HepG2 (cell line): ENCODE measurements around the gene HEATR1. TPM values are rescaled to one million over a fixed set of nuclear protein-coding genes. Genes with fewer than 3 reads are reported as not detected.

Experiments
- ATF7 ChIP-seq, 2 experiments: fragments of 450-650 bp in 1 of 2; sonication (generic) in 1 of 2; formaldehyde crosslinking in 1 of 2; IDR thresholded peaks; 2 replicates each; pipeline versions ENCODE4 v1.4.0 to v1.6.1; 2016 to 2020; ENCODE audit warnings: antibody characterized with exemption in 1 of 2, mild to moderate bottlenecking in 1 of 2, missing genetic modification reagents in 1 of 2
- CC2D1A ChIP-seq: sonication (generic); formaldehyde crosslinking; IDR thresholded peaks from 2 replicates; pipeline ENCODE4 v1.8.1; 2023; ENCODE audit warnings: mild to moderate bottlenecking, missing genetic modification reagents
- CCAR2 ChIP-seq: fragments of 200-400 bp; formaldehyde crosslinking; optimal IDR thresholded peaks from 2 replicates; pipeline ENCODE3; 2018; ENCODE audit warnings: low read depth, mild to moderate bottlenecking, low read length, moderate library complexity
- HDAC1 ChIP-seq: sonication (generic); formaldehyde crosslinking; IDR thresholded peaks from 2 replicates; pipeline ENCODE4 v1.5.1; 2020; ENCODE audit warnings: mild to moderate bottlenecking, missing genetic modification reagents
- HMG20B ChIP-seq: conservative IDR thresholded peaks from 2 replicates; pipeline ENCODE4 v1.6.1; 2016; ENCODE audit warnings: missing genetic modification reagents, missing compliant biosample characterization
- IRX3 ChIP-seq: sonication (generic); formaldehyde crosslinking; IDR thresholded peaks from 2 replicates; pipeline ENCODE4 v1.8.1; 2023; ENCODE audit warnings: mild to moderate bottlenecking, low read depth, missing genetic modification reagents, borderline replicate concordance
- KDM4B ChIP-seq: sonication (generic); formaldehyde crosslinking; IDR thresholded peaks from 2 replicates; pipeline ENCODE4 v1.4.0; 2020; ENCODE audit warnings: missing genetic modification reagents
- NFIC ChIP-seq: IDR thresholded peaks from 2 replicates; pipeline ENCODE4 v1.6.1; 2012; ENCODE audit warnings: mild to moderate bottlenecking, low read length, inconsistent platforms
- NFYB ChIP-seq: sonication (generic); formaldehyde crosslinking; IDR thresholded peaks from 2 replicates; pipeline ENCODE4 v1.4.0; 2020; ENCODE audit warnings: missing genetic modification reagents
- REXO4 ChIP-seq: sonication (generic); formaldehyde crosslinking; IDR thresholded peaks from 2 replicates; pipeline ENCODE4 v1.8.0; 2022; ENCODE audit warnings: missing genetic modification reagents, mild to moderate bottlenecking, borderline replicate concordance
- SMAD9 ChIP-seq: sonication (generic); formaldehyde crosslinking; IDR thresholded peaks from 2 replicates; pipeline ENCODE4 v1.5.1; 2020; ENCODE audit warnings: mild to moderate bottlenecking, missing genetic modification reagents
- SNAI1 ChIP-seq: sonication (generic); formaldehyde crosslinking; IDR thresholded peaks from 2 replicates; pipeline ENCODE4 v1.5.0; 2020; ENCODE audit warnings: mild to moderate bottlenecking, missing genetic modification reagents, borderline replicate concordance
- XRCC5 ChIP-seq: fragments of 200-400 bp; formaldehyde crosslinking; optimal IDR thresholded peaks from 2 replicates; pipeline ENCODE3; 2017; ENCODE audit warnings: mild to moderate bottlenecking, low read length
- ZNF552 ChIP-seq: sonication (generic); formaldehyde crosslinking; IDR thresholded peaks from 2 replicates; pipeline ENCODE4 v1.9.0; 2022; ENCODE audit warnings: missing genetic modification reagents, mild to moderate bottlenecking, borderline replicate concordance
- ZNF569 ChIP-seq: sonication (generic); formaldehyde crosslinking; IDR thresholded peaks from 2 replicates; pipeline ENCODE4 v1.5.0; 2020; ENCODE audit warnings: mild to moderate bottlenecking, missing genetic modification reagents, moderate library complexity, borderline replicate concordance
- ZNF768 ChIP-seq: sonication (generic); formaldehyde crosslinking; IDR thresholded peaks from 2 replicates; pipeline ENCODE4 v1.4.0; 2020; ENCODE audit warnings: missing genetic modification reagents
- ZSCAN12 ChIP-seq: sonication (generic); formaldehyde crosslinking; IDR thresholded peaks from 2 replicates; pipeline ENCODE4 v1.9.0; 2021; ENCODE audit warnings: mild to moderate bottlenecking, missing genetic modification reagents
- ZSCAN21 ChIP-seq: sonication (generic); formaldehyde crosslinking; IDR thresholded peaks from 2 replicates; pipeline ENCODE4 v1.8.0; 2022; ENCODE audit warnings: mild to moderate bottlenecking, missing genetic modification reagents, moderate library complexity, borderline replicate concordance
- polyA plus RNA-seq, 8 experiments: library from polyadenylated mRNA; depleted of rRNA in 3 of 8; stranded (reverse) in 7 of 8; unstranded in 1 of 8; fragments of >200 nt; fragmentation: Illumina TruSeq in 4 of 8; extraction: Trizol in 4 of 8; gene quantifications; 2 replicates each; pipeline versions ENCODE4 v1.2.1 to v1.2.3, GENCODE V29; 2011 to 2016; ENCODE audit warnings: low read depth in 4 of 8, missing spikeins in 1 of 8, mixed read lengths in 1 of 8; ENCODE audit not compliant: insufficient read depth in 1 of 8
- total RNA-seq, 5 experiments: library from RNA; depleted of rRNA; stranded (reverse); fragments of >200 nt; fragmentation: Illumina TruSeq; extraction: Trizol; gene quantifications; 2 replicates each; pipeline ENCODE4 v1.2.3, GENCODE V29; 2016; ENCODE audit warnings: low read depth in 1 of 5
- TF ChIP-seq, protein P1 (sequence below): sonication (generic); formaldehyde crosslinking; IDR thresholded peaks from 2 replicates; pipeline ENCODE4 v1.4.0; 2020; ENCODE audit warnings: missing genetic modification reagents
- TF ChIP-seq, protein P2 (sequence below), 2 experiments: fragments of 450-650 bp in 1 of 2; sonication (generic) in 1 of 2; formaldehyde crosslinking in 1 of 2; IDR thresholded peaks; 2 replicates each; pipeline versions ENCODE4 v1.6.1 to v1.8.0; 2016 to 2022; ENCODE audit warnings: antibody characterized with exemption in 1 of 2, mild to moderate bottlenecking in 1 of 2, missing genetic modification reagents in 1 of 2
- TF ChIP-seq, protein P3 (sequence below): sonication (generic); formaldehyde crosslinking; IDR thresholded peaks from 2 replicates; pipeline ENCODE4 v1.8.1; 2023; ENCODE audit warnings: mild to moderate bottlenecking, missing genetic modification reagents, borderline replicate concordance

Gene HEATR1
- total and polyA plus RNA-seq, 2 of the 13 experiments (the other 11 are each of a cell fraction or from before 2014, with no cell fraction given), result 10.2 to 45.8 TPM

DNA sequence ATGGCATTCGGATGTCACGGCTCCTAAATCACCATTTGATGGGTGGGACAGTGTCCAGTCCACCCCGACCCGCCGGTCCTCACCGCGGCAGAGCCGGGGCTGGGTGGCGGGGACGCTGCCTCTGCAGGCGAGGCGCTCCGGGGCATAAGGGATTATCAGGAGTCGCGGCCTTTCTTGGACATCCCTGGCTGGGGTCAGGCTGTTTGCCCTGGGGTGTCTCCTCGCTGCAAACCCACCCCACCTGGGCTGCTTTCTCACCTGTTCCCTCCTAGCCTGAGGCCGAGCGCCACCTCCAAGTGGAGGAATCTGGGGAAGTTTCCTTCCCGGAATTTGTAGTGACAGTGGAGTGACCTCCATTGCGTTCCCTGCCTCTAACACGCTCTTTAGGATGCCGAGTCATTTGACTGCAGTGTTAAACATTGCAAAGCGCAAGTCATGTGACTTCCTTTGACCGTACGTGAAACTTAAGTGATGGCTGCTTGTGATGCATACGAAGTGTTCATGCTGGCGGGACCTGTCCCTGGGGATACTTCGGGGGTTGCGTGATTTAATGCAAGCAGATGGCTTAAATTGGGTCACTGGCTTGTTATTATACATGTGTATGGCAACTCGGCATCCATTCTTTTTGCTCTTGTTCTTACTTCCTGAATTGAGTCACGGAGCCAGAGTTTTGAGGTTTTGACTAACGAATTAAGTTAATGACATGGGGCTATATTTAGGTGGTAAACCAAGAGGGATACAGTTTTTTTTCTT is 80.0 kb downstream of the HEATR1 start (continued):
- TF ChIP-seq ZNF569 (CRISPR knock-in tag) (no peak), SMAD9 (CRISPR knock-in tag) (no peak), IRX3 (CRISPR knock-in tag) (no peak), NFIC (no peak), ZNF552 (CRISPR knock-in tag) (0 out of 2 replicates have a peak, but pooled peaks have one; percentile 10), ZNF768 (CRISPR knock-in tag) (no peak), REXO4 (CRISPR knock-in tag) (no peak), CC2D1A (CRISPR knock-in tag) (no peak), KDM4B (no peak), ATF7 (IDR thresholded peaks at IDR 0.05) (no peak), ATF7 (CRISPR knock-in tag; IDR thresholded peaks at IDR 0.05) (no peak), SNAI1 (CRISPR knock-in tag) (no peak), HDAC1 (CRISPR knock-in tag) (0 out of 2 replicates have a peak, but pooled peaks have one; percentile 32), NFYB (no peak), XRCC5 (no peak), CCAR2 (no peak), ZSCAN12 (no peak), ZSCAN21 (CRISPR knock-in tag) (no peak), HMG20B (CRISPR knock-in tag) (no peak)
- TF ChIP-seq, protein P1, sequence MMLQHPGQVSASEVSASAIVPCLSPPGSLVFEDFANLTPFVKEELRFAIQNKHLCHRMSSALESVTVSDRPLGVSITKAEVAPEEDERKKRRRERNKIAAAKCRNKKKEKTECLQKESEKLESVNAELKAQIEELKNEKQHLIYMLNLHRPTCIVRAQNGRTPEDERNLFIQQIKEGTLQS (CRISPR knock-in tag), result no peak
- TF ChIP-seq, protein P2, sequence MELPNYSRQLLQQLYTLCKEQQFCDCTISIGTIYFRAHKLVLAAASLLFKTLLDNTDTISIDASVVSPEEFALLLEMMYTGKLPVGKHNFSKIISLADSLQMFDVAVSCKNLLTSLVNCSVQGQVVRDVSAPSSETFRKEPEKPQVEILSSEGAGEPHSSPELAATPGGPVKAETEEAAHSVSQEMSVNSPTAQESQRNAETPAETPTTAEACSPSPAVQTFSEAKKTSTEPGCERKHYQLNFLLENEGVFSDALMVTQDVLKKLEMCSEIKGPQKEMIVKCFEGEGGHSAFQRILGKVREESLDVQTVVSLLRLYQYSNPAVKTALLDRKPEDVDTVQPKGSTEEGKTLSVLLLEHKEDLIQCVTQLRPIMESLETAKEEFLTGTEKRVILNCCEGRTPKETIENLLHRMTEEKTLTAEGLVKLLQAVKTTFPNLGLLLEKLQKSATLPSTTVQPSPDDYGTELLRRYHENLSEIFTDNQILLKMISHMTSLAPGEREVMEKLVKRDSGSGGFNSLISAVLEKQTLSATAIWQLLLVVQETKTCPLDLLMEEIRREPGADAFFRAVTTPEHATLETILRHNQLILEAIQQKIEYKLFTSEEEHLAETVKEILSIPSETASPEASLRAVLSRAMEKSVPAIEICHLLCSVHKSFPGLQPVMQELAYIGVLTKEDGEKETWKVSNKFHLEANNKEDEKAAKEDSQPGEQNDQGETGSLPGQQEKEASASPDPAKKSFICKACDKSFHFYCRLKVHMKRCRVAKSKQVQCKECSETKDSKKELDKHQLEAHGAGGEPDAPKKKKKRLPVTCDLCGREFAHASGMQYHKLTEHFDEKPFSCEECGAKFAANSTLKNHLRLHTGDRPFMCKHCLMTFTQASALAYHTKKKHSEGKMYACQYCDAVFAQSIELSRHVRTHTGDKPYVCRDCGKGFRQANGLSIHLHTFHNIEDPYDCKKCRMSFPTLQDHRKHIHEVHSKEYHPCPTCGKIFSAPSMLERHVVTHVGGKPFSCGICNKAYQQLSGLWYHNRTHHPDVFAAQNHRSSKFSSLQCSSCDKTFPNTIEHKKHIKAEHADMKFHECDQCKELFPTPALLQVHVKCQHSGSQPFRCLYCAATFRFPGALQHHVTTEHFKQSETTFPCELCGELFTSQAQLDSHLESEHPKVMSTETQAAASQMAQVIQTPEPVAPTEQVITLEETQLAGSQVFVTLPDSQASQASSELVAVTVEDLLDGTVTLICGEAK (IDR thresholded peaks at IDR 0.05), result no peak
- TF ChIP-seq, protein P2 (CRISPR knock-in tag; IDR thresholded peaks at IDR 0.05), result no peak; the same call in 1 of the 2 replicates
- TF ChIP-seq, protein P3, sequence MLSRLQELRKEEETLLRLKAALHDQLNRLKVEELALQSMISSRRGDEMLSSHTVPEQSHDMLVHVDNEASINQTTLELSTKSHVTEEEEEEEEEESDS (CRISPR knock-in tag), result no peak
